ENCODE measurements around the gene PTEN.

Gene PTEN

DNA sequence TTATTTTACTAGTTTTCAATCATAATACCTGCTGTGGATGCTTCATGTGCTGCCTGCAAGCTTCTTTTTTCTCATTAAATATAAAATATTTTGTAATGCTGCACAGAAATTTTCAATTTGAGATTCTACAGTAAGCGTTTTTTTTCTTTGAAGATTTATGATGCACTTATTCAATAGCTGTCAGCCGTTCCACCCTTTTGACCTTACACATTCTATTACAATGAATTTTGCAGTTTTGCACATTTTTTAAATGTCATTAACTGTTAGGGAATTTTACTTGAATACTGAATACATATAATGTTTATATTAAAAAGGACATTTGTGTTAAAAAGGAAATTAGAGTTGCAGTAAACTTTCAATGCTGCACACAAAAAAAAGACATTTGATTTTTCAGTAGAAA, 103.0 kb downstream of the PTEN start:
- TF ChIP-seq, protein P1, sequence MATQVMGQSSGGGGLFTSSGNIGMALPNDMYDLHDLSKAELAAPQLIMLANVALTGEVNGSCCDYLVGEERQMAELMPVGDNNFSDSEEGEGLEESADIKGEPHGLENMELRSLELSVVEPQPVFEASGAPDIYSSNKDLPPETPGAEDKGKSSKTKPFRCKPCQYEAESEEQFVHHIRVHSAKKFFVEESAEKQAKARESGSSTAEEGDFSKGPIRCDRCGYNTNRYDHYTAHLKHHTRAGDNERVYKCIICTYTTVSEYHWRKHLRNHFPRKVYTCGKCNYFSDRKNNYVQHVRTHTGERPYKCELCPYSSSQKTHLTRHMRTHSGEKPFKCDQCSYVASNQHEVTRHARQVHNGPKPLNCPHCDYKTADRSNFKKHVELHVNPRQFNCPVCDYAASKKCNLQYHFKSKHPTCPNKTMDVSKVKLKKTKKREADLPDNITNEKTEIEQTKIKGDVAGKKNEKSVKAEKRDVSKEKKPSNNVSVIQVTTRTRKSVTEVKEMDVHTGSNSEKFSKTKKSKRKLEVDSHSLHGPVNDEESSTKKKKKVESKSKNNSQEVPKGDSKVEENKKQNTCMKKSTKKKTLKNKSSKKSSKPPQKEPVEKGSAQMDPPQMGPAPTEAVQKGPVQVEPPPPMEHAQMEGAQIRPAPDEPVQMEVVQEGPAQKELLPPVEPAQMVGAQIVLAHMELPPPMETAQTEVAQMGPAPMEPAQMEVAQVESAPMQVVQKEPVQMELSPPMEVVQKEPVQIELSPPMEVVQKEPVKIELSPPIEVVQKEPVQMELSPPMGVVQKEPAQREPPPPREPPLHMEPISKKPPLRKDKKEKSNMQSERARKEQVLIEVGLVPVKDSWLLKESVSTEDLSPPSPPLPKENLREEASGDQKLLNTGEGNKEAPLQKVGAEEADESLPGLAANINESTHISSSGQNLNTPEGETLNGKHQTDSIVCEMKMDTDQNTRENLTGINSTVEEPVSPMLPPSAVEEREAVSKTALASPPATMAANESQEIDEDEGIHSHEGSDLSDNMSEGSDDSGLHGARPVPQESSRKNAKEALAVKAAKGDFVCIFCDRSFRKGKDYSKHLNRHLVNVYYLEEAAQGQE (IDR thresholded peaks at IDR 0.05; ENCODE audit: low read depth) = no peak
- TF ChIP-seq EP300 (IDR thresholded peaks at IDR 0.05; ENCODE audit: borderline replicate concordance) (no peak), CEBPB (IDR thresholded peaks at IDR 0.05) (no peak), TCF12 (IDR thresholded peaks at IDR 0.05; ENCODE audit: low read depth) (no peak), EGR1 (IDR thresholded peaks at IDR 0.05) (no peak), CREB1 (IDR thresholded peaks at IDR 0.05; ENCODE audit: low read depth) (no peak), TAF1 (IDR thresholded peaks at IDR 0.05; ENCODE audit: low read depth) (no peak), YY1 (IDR thresholded peaks at IDR 0.05; ENCODE audit: low read depth) (no peak), NFIC (IDR thresholded peaks at IDR 0.05) (no peak), ZBTB7A (IDR thresholded peaks at IDR 0.05; ENCODE audit: low read depth) (no peak), TEAD4 (IDR thresholded peaks at IDR 0.05) (no peak), RAD21 (IDR thresholded peaks at IDR 0.05; ENCODE audit: low read depth) (no peak)
- TF ChIP-seq, protein P2, sequence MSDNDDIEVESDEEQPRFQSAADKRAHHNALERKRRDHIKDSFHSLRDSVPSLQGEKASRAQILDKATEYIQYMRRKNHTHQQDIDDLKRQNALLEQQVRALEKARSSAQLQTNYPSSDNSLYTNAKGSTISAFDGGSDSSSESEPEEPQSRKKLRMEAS (IDR thresholded peaks at IDR 0.05) = no peak

DNA sequence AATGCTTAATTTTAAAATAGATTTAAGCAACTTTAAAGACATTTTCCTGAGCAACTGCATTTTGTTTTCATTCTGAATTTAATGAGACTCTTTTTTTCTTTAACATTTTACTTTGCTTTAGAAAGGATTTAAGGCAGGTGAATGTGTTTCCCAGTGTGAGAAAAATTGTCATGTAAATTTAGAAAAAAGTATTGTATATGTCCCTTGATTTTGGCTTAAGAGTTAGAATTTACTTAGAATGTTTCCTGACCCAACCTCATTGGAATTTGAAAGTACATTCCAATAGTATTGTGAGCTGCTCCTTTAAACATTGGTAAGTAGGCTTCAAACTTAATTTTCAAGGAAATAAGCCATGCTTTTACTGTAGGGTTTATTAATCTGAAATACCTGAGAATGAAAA, 110.2 kb downstream of the PTEN start:
- TF ChIP-seq TCF12 (IDR thresholded peaks at IDR 0.05; ENCODE audit: low read depth) = no peak
- TF ChIP-seq NFIC (IDR thresholded peaks at IDR 0.05) = no peak
- no peak for TF ChIP-seq TAF1 (IDR thresholded peaks at IDR 0.05; ENCODE audit: low read depth)
- no peak for TF ChIP-seq EGR1 (IDR thresholded peaks at IDR 0.05)
- TF ChIP-seq, protein P1 (IDR thresholded peaks at IDR 0.05; ENCODE audit: low read depth) = no peak
- no peak for TF ChIP-seq RAD21 (IDR thresholded peaks at IDR 0.05; ENCODE audit: low read depth)

DNA sequence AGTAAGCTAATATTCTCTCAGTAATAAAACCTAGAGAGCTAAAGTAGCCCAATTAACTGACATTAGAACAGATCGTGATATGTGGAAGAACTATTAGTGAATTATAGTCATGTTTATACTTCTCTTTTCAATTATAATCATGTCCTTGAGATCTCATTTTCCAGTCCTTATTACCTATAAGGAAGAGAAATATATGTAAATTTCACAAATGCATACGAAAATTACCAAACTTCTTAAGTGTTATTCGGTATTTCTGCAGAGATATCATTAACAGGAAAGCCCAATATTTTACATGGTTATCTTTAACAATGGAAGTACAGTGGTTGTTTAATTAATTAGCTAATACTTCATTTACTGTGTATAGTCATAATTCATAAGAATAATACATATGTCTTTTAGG, 110.7 kb downstream of the PTEN start:
- no peak for TF ChIP-seq TEAD4 (IDR thresholded peaks at IDR 0.05)
- no peak for TF ChIP-seq EP300 (IDR thresholded peaks at IDR 0.05; ENCODE audit: borderline replicate concordance)
- no peak for TF ChIP-seq TCF12 (IDR thresholded peaks at IDR 0.05; ENCODE audit: low read depth)
- TF ChIP-seq, protein P2 (IDR thresholded peaks at IDR 0.05) = no peak
- TF ChIP-seq, protein P1 (IDR thresholded peaks at IDR 0.05; ENCODE audit: low read depth) = no peak
- no peak for TF ChIP-seq EGR1 (IDR thresholded peaks at IDR 0.05)
- no peak for TF ChIP-seq TAF1 (IDR thresholded peaks at IDR 0.05; ENCODE audit: low read depth)

DNA sequence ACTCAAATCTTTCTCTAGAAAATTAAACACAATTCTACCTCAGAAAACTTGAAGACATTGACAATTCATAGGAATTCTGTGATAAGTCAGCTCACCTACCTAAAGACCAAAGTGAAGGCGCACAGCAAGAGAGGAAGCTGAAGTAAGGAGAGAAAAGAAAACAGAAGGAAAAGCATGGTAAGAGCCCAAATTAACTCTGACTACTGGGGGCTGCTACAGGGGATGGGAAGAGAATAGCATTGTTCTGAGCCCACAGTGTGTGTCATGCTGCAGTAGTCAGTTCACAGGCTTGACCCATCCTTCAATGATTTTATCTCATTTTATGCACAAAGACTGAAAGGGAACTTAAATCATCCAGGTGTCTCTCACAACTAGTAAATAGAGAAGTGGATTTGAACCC, 111.3 kb downstream of the PTEN start:
- TF ChIP-seq TAF1 (IDR thresholded peaks at IDR 0.05; ENCODE audit: low read depth) (no peak), ZBTB7A (IDR thresholded peaks at IDR 0.05; ENCODE audit: low read depth) (no peak), NFIC (IDR thresholded peaks at IDR 0.05) (no peak), YY1 (IDR thresholded peaks at IDR 0.05; ENCODE audit: low read depth) (no peak), EGR1 (IDR thresholded peaks at IDR 0.05) (no peak), RAD21 (IDR thresholded peaks at IDR 0.05; ENCODE audit: low read depth) (no peak)

DNA sequence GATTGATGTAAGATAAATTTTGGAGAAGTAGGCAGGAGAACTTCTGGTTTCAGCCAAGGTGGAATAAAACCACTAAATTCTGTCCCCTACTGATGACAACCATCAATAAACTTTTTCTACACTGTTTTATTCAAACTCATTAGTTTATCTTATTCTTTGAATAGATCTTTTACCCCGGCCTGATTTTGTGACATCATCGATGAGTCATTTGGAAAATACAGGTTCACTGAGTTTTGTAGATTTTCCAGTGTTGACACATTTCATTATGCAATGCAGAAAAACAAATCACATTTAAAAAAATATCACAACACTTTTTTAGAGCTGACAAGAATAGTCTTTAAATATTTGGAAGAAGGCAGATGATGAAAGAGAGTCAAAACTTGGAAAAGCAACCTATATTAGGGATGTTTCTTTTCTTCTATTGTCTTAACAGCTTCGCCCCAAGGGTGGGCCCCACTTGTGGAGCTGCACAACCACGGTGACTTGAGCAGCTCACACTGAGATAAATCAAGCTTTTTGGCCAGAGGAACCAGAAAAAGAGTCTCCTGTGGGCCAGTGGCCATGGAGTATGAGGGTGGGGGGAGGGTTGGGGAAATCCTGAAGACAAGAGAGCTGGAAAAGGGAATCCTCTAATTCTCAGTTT, 112.8 kb downstream of the PTEN start:
- TF ChIP-seq TCF12 (IDR thresholded peaks at IDR 0.05; ENCODE audit: low read depth) (no peak), EGR1 (IDR thresholded peaks at IDR 0.05) (no peak), TAF1 (IDR thresholded peaks at IDR 0.05; ENCODE audit: low read depth) (no peak), EP300 (IDR thresholded peaks at IDR 0.05; ENCODE audit: borderline replicate concordance) (no peak), CEBPB (IDR thresholded peaks at IDR 0.05) (no peak), CREB1 (IDR thresholded peaks at IDR 0.05; ENCODE audit: low read depth) (no peak), FOXM1 (IDR thresholded peaks at IDR 0.05; ENCODE audit: borderline replicate concordance, low read depth) (no peak), ZBTB7A (IDR thresholded peaks at IDR 0.05; ENCODE audit: low read depth) (no peak), YY1 (IDR thresholded peaks at IDR 0.05; ENCODE audit: low read depth) (no peak), RAD21 (IDR thresholded peaks at IDR 0.05; ENCODE audit: low read depth) (no peak), TEAD4 (IDR thresholded peaks at IDR 0.05) (no peak)
- TF ChIP-seq, protein P3, sequence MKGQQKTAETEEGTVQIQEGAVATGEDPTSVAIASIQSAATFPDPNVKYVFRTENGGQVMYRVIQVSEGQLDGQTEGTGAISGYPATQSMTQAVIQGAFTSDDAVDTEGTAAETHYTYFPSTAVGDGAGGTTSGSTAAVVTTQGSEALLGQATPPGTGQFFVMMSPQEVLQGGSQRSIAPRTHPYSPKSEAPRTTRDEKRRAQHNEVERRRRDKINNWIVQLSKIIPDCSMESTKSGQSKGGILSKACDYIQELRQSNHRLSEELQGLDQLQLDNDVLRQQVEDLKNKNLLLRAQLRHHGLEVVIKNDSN (IDR thresholded peaks at IDR 0.05) = no peak
- TF ChIP-seq, protein P2 (IDR thresholded peaks at IDR 0.05) = no peak
- TF ChIP-seq, protein P1 (IDR thresholded peaks at IDR 0.05; ENCODE audit: low read depth) = no peak
